PC-3 (cell line): ENCODE data around the gene NALCN. TPM values are rescaled to one million over a fixed set of nuclear protein-coding genes. Genes with fewer than 3 reads are reported as not detected.
A peak's percentile ranks its signal among the peaks of the same experiment; 100 is the strongest.

Experiments used
- ATAC-seq: fragments of 200-7000 bp; cut with Tn5 transposase; 2 replicates; pipeline ENCODE4 v1.9.1; 2020; ENCODE audit warnings: mild to moderate bottlenecking, moderate library complexity
- BruUV-seq: library from RNA; stranded (reverse); fragments of 400-500 nt; replicated peaks from 2 replicates; lab custom pipeline; 2021; lab: Mats Ljungman, UMichigan
- CTCF ChIA-PET: fragments of 300-600 bp; sonication (Branson Sonifier 250); formaldehyde crosslinking; loops from one replicate; lab custom pipeline; 2022; ENCODE audit warnings: antibody characterized with exemption; lab: Charles Lee
- POLR2A ChIA-PET: fragments of 300-600 bp; sonication (Branson Sonifier 250); formaldehyde crosslinking; loops from one replicate; lab custom pipeline; 2022; ENCODE audit warnings: antibody characterized with exemption; ENCODE audit not compliant: unreplicated experiment; lab: Charles Lee
- DNase-seq: peaks from one replicate; pipeline ENCODE4 v3.0.0-alpha.2; 2015
- H2AFZ ChIP-seq: fragments of 300-600 bp; sonication (generic); 2 replicates; pipeline ENCODE4 v1.6.0; 2016; ENCODE audit warnings: antibody characterized with exemption, low read length
- H3F3A ChIP-seq: fragments of 300-600 bp; sonication (generic); one replicate; pipeline ENCODE4 v1.6.0; 2017; ENCODE audit warnings: antibody characterized with exemption, low read length, control low read depth, mild to moderate bottlenecking; ENCODE audit not compliant: unreplicated experiment
- H3K27ac ChIP-seq: fragments of 300-600 bp; sonication (generic); 2 replicates; pipeline ENCODE4 v1.5.1; 2016; ENCODE audit warnings: mild to moderate bottlenecking, low read length
- H3K27me3 ChIP-seq: fragments of 300-600 bp; sonication (generic); 2 replicates; pipeline ENCODE4 v1.6.1; 2016; ENCODE audit warnings: low read length, mixed read lengths
- H3K36me3 ChIP-seq: fragments of 300-600 bp; sonication (generic); 2 replicates; pipeline ENCODE4 v1.6.1; 2016; ENCODE audit warnings: low read depth, mixed run types, low read length, mixed read lengths
- H3K4me1 ChIP-seq: fragments of 300-600 bp; sonication (generic); 2 replicates; pipeline ENCODE4 v1.5.1; 2016; ENCODE audit warnings: low read length; ENCODE audit not compliant: insufficient read depth
- H3K4me2 ChIP-seq: fragments of 300-600 bp; sonication (generic); 2 replicates; pipeline ENCODE4 v1.6.0; 2016; ENCODE audit warnings: low read length
- H3K4me3 ChIP-seq: fragments of 300-600 bp; sonication (generic); 2 replicates; pipeline ENCODE4 v1.5.1; 2016; ENCODE audit warnings: mild to moderate bottlenecking, low read length, mixed read lengths
- H3K79me2 ChIP-seq: fragments of 300-600 bp; sonication (generic); 2 replicates; pipeline ENCODE4 v1.6.1; 2017; ENCODE audit warnings: low read length, mixed read lengths
- H3K9ac ChIP-seq: fragments of 300-600 bp; sonication (generic); 2 replicates; pipeline ENCODE4 v1.6.0; 2016; ENCODE audit warnings: mild to moderate bottlenecking, low read length
- H3K9me2 ChIP-seq: fragments of 300-600 bp; sonication (generic); replicated peaks from 2 replicates; pipeline ENCODE4 v1.6.1; 2016; ENCODE audit warnings: mixed run types, low read length, mixed read lengths
- H3K9me3 ChIP-seq: fragments of 300-600 bp; sonication (generic); 2 replicates; pipeline ENCODE4 v1.6.1; 2016; ENCODE audit warnings: low read length, mixed read lengths
- H4K20me1 ChIP-seq: fragments of 300-600 bp; sonication (generic); 2 replicates; pipeline ENCODE4 v1.6.1; 2016; ENCODE audit warnings: low read length, mixed read lengths
- EZH2 ChIP-seq: fragments of 300-600 bp; sonication (generic); IDR thresholded peaks from one replicate; pipeline ENCODE4 v1.6.1; 2017; ENCODE audit warnings: antibody characterized with exemption, mild to moderate bottlenecking, low read length; ENCODE audit not compliant: unreplicated experiment
- EZH2phosphoT487 ChIP-seq: fragments of 300-600 bp; sonication (generic); IDR thresholded peaks from 2 replicates; pipeline ENCODE4 v1.6.1; 2018; ENCODE audit warnings: mild to moderate bottlenecking, antibody characterized with exemption, low read length, borderline replicate concordance
- intact Hi-C: fragments of 100-400 bp; cut with micrococcal nuclease; formaldehyde crosslinking; loops from 2 replicates; pipeline ENCODE4 v1.9.0; 2023
- total RNA-seq: library from RNA; depleted of rRNA; stranded (reverse); fragments of >200 nt; gene quantifications from 2 replicates; pipeline ENCODE4 v1.2.3, GENCODE V29; 2014
- TF ChIP-seq, protein P1 (sequence below): fragments of 300-600 bp; sonication (generic); conservative IDR thresholded peaks from 2 replicates; pipeline ENCODE4 v1.5.1; 2017; ENCODE audit warnings: antibody characterized with exemption, low read depth, mild to moderate bottlenecking, low read length

NALCN gene
- total RNA-seq, 1 experiment from 2014 or later, result 11.8 TPM

DNA sequence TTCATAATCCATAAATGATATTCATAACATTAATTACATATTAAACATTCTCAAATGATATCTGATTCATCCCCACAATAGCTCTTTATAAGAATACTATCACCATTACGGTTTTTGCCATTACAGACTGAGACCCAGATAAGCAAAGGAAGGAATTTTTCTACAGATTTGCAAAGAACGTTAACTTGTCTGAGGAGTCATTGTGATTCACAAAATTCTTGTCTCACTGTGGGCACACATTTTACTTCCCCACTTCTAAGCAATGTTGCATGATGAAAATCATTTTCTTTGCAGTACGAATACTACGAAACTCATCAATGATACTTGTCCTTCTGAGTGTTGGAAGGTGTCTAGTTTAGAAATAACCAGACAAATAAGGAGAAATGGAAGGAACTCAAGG lies 70.1 kb downstream of the NALCN start:
- H3F3A ChIP-seq, result no peaks in the 10 kb centered on the region
- H3K4me1 ChIP-seq, result peaks cover 15% of the 10 kb centered on the region
- no peaks in the 10 kb centered on the region for H4K20me1 ChIP-seq
- H3K79me2 ChIP-seq, result no peaks in the 10 kb centered on the region
- intact Hi-C loops, result no loop called here
- ATAC-seq (no peak), DNase-seq (no peak)
- ChIA-PET CTCF (no interaction called here), POLR2A (no interaction called here)
- H3K27ac ChIP-seq, result no peak overlapping the region
- TF ChIP-seq EZH2 (no peak), EZH2phosphoT487 (no peak)
- TF ChIP-seq, protein P1, sequence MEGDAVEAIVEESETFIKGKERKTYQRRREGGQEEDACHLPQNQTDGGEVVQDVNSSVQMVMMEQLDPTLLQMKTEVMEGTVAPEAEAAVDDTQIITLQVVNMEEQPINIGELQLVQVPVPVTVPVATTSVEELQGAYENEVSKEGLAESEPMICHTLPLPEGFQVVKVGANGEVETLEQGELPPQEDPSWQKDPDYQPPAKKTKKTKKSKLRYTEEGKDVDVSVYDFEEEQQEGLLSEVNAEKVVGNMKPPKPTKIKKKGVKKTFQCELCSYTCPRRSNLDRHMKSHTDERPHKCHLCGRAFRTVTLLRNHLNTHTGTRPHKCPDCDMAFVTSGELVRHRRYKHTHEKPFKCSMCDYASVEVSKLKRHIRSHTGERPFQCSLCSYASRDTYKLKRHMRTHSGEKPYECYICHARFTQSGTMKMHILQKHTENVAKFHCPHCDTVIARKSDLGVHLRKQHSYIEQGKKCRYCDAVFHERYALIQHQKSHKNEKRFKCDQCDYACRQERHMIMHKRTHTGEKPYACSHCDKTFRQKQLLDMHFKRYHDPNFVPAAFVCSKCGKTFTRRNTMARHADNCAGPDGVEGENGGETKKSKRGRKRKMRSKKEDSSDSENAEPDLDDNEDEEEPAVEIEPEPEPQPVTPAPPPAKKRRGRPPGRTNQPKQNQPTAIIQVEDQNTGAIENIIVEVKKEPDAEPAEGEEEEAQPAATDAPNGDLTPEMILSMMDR, result no peak
- no peaks in the 10 kb centered on the region for H3K36me3 ChIP-seq
- H3K4me3 ChIP-seq, result no peak overlapping the region
- no peaks in the 10 kb centered on the region for H3K9me3 ChIP-seq
- no TSS peak for BruUV-seq
- H3K9me2 ChIP-seq, result no peaks in the 10 kb centered on the region
- no peak overlapping the region for H2AFZ ChIP-seq
- H3K4me2 ChIP-seq, result no peak overlapping the region
- no peaks in the 10 kb centered on the region for H3K27me3 ChIP-seq
- H3K9ac ChIP-seq, result no peak overlapping the region

DNA sequence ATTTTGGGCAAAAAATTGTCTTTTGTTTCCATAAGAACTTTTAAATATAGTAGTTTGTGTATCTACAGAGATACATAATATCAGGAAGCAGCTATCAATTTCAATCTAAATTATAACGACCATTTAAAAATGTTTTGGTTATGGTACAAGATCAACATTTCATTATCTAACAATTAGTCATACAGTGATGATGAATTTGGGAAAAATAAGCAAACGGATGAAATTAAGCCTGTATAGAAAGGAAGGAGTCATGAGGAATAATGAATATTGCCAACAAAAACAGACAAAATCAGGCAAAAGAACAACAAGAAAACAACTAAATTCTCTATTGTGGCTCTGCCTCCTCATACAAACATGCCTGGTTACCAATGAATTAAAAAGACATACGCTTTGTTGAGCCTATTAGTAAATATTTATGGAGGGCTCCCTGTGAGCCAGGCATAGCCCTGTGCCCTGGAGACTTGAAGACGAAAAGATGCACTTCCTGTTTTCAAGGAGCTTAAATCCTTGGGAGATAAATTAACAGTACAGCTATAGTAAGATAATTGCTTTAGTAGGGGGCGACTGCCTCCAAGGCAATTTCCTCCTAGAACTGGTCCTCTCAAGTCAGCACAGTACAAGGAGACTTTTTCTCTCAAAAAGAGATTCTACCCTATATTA lies 73.0 kb downstream of the NALCN start:
- Histone ChIP-seq H3K9me3 (no peaks in the 10 kb centered on the region), H3F3A (no peaks in the 10 kb centered on the region), H3K4me2 (no peak overlapping the region), H3K27ac (no peak overlapping the region), H3K27me3 (no peaks in the 10 kb centered on the region), H3K9ac (no peak overlapping the region), H3K9me2 (no peaks in the 10 kb centered on the region), H3K4me3 (no peak overlapping the region), H3K4me1 (peaks cover 18% of the 10 kb centered on the region), H4K20me1 (no peaks in the 10 kb centered on the region), H3K36me3 (no peaks in the 10 kb centered on the region), H3K79me2 (no peaks in the 10 kb centered on the region), H2AFZ (no peak overlapping the region)
- ChIA-PET CTCF (no interaction called here), POLR2A (interaction anchor here (0.6 kb wide), 1 partner anchor 76 kb away, joined by 5 read pairs; no protein-coding TSS in a partner anchor)
- BruUV-seq, result no TSS peak
- intact Hi-C loops, result no loop called here
- no peak for ATAC-seq
- TF ChIP-seq, protein P1, result no peak
- TF ChIP-seq EZH2, result no peak
- DNase-seq, result no peak

DNA sequence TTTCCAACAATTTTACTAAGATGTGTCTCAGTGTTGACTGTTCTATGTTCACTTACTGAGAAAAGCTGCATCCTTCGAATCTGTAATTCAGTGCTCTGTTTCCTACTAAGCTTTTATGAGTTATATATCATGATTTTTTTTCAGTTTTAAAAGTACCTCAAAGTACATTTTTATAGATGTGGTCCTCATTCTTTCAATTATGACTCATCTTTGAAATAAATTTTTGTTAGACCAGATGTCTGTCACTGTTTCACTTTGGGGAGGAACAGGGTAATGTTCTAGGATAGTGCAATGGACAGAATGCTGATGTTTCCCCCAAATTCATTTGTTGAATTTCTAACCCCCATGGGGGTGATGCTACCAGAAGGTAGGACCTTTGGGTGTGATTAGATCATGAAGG lies 74.8 kb downstream of the NALCN start:
- ATAC-seq, result peak; percentile 74
- Histone ChIP-seq H3K4me2 (no peak overlapping the region), H3K27me3 (no peaks in the 10 kb centered on the region), H3K4me3 (no peak overlapping the region), H3K27ac (no peak overlapping the region), H3K9me3 (no peaks in the 10 kb centered on the region), H3K4me1 (peaks cover 18% of the 10 kb centered on the region), H3K36me3 (no peaks in the 10 kb centered on the region), H2AFZ (no peak overlapping the region), H3K79me2 (no peaks in the 10 kb centered on the region), H3F3A (no peaks in the 10 kb centered on the region), H3K9me2 (no peaks in the 10 kb centered on the region), H4K20me1 (no peaks in the 10 kb centered on the region), H3K9ac (no peak overlapping the region)
- POLR2A ChIA-PET, result no interaction called here
- TF ChIP-seq EZH2 (no peak), EZH2phosphoT487 (no peak)
- TF ChIP-seq, protein P1, result no peak
- CTCF ChIA-PET, result no interaction called here
- peak; percentile 31 for DNase-seq
- intact Hi-C loops, result no loop called here
- no TSS peak for BruUV-seq
